Endothelial cell (in vitro differentiated cells): Measurements from ENCODE around the gene CYTH3. TPM values are rescaled to one million over a fixed set of nuclear protein-coding genes. Genes with fewer than 3 reads are reported as not detected.

Source experiments
- DNase-seq: peaks from one replicate; pipeline ENCODE4 v3.0.0; 2021; ENCODE audit warnings: low spot score
- H3K27ac Mint-ChIP-seq: one replicate; pipeline ENCODE4 v1.8.0; 2021; ENCODE audit warnings: mixed read lengths, inconsistent platforms; ENCODE audit not compliant: unreplicated experiment
- H3K27me3 Mint-ChIP-seq: one replicate; pipeline ENCODE4 v1.8.0; 2021; ENCODE audit warnings: mild to moderate bottlenecking, moderate library complexity, mixed read lengths, inconsistent platforms; ENCODE audit not compliant: unreplicated experiment
- H3K36me3 Mint-ChIP-seq: one replicate; pipeline ENCODE4 v1.8.0; 2021; ENCODE audit warnings: mild to moderate bottlenecking, low read depth, mixed read lengths, inconsistent platforms; ENCODE audit not compliant: unreplicated experiment
- H3K4me1 Mint-ChIP-seq: one replicate; pipeline ENCODE4 v1.8.0; 2021; ENCODE audit warnings: mild to moderate bottlenecking, mixed read lengths, inconsistent platforms; ENCODE audit not compliant: unreplicated experiment
- H3K4me3 Mint-ChIP-seq: one replicate; pipeline ENCODE4 v1.8.0; 2021; ENCODE audit warnings: mild to moderate bottlenecking, mixed read lengths, inconsistent platforms; ENCODE audit not compliant: unreplicated experiment
- H3K9me3 Mint-ChIP-seq: one replicate; pipeline ENCODE4 v1.8.0; 2021; ENCODE audit warnings: mixed read lengths, inconsistent platforms; ENCODE audit not compliant: unreplicated experiment
- total RNA-seq: library from RNA; stranded (reverse); fragmentation: NEBNext Ultra II Directional; extraction: Animal tissue kit (Norgen Biotek cat#: 25700); gene quantifications from one replicate; pipeline ENCODE4 v1.2.1, GENCODE V29; 2021; ENCODE audit not compliant: unreplicated experiment
- TF ChIP-seq, protein P1 (sequence below): fragments of 200-600 bp; sonication (generic); IDR thresholded peaks from one replicate; pipeline ENCODE4 v1.5.0; 2021; ENCODE audit warnings: antibody characterized with exemption; ENCODE audit not compliant: unreplicated experiment

Gene CYTH3
- total RNA-seq, 1 donor from 2014 or later: 24.3 TPM

DNA sequence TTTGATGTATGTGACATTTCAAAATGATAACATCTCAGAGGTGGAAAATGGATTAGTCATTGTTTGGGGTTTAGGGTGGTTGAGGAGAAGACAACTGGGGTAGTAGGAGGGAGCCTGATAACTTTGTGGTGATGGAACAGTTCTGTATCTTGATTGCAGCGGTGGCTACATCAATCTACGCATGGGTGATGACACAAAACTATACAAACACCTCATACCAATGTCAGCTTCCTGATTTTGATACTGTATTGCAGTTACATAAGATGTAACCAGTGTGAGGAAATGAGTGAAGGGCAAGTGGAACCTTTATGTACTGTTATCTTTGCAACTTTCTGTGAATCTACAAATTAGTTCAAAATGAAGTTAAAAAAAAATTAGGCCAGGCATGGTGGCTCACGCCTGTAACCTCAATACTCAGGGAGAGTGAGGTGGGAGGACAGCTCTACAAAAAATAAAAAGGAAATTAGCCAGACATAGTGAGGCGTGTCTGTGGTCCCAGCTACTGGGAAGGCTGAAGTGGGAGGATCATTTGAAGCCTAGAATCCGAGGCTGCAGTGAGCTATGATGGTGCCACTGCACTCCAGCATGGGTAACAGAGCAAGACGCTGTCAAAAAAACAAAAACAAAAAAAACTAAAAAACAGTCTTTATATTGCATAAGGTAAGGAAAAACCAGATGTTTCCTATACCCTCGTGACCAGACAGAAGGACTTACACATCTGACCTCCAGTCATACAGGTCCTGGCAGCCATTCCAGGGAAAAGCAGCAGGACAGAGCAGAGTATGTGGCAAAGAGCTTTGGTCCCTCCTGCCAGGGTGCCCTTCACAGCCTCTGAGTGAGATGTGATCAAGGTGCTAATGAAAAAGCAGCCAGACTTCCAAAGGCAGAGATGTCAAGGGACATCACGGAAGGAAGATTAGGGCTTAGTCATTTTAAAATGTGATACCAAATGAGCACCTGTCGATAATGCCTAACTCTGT lies 50.8 kb downstream of the CYTH3 start:
- TF ChIP-seq, protein P1, sequence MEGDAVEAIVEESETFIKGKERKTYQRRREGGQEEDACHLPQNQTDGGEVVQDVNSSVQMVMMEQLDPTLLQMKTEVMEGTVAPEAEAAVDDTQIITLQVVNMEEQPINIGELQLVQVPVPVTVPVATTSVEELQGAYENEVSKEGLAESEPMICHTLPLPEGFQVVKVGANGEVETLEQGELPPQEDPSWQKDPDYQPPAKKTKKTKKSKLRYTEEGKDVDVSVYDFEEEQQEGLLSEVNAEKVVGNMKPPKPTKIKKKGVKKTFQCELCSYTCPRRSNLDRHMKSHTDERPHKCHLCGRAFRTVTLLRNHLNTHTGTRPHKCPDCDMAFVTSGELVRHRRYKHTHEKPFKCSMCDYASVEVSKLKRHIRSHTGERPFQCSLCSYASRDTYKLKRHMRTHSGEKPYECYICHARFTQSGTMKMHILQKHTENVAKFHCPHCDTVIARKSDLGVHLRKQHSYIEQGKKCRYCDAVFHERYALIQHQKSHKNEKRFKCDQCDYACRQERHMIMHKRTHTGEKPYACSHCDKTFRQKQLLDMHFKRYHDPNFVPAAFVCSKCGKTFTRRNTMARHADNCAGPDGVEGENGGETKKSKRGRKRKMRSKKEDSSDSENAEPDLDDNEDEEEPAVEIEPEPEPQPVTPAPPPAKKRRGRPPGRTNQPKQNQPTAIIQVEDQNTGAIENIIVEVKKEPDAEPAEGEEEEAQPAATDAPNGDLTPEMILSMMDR: no peak
- peaks cover 2% of the 10 kb centered on the region for H3K27me3 Mint-ChIP-seq
- peaks cover 9% of the 10 kb centered on the region for H3K36me3 Mint-ChIP-seq
- H3K4me3 Mint-ChIP-seq: no peak overlapping the region
- H3K27ac Mint-ChIP-seq: no peak overlapping the region
- DNase-seq: no peak
- H3K4me1 Mint-ChIP-seq: peaks cover 3% of the 10 kb centered on the region
- H3K9me3 Mint-ChIP-seq: no peaks in the 10 kb centered on the region

DNA sequence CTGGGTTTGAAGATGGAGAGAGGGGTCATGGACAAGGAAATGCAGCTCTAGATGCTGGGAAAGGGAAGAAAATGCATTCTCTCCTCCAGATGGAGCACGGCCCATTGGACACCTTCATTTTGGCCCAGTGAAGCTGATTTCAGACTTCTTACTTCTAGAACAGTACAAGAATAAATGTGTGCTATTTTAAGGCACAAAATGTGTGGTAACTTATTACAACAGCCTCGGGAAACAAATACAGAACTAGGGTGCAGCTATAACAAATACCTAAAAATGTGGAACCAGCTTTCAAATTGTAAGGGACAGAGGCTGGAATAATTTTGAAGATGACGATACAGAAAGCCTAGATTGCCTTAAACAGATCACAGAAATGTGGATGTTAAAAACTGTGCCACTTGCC lies 54.1 kb downstream of the CYTH3 start:
- H3K27ac Mint-ChIP-seq: no peak overlapping the region
- H3K9me3 Mint-ChIP-seq: no peaks in the 10 kb centered on the region
- no peak for DNase-seq
- no peaks in the 10 kb centered on the region for H3K4me1 Mint-ChIP-seq
- TF ChIP-seq, protein P1: no peak
- H3K27me3 Mint-ChIP-seq: no peaks in the 10 kb centered on the region
- H3K36me3 Mint-ChIP-seq: peaks cover 9% of the 10 kb centered on the region
- H3K4me3 Mint-ChIP-seq: no peak overlapping the region

DNA sequence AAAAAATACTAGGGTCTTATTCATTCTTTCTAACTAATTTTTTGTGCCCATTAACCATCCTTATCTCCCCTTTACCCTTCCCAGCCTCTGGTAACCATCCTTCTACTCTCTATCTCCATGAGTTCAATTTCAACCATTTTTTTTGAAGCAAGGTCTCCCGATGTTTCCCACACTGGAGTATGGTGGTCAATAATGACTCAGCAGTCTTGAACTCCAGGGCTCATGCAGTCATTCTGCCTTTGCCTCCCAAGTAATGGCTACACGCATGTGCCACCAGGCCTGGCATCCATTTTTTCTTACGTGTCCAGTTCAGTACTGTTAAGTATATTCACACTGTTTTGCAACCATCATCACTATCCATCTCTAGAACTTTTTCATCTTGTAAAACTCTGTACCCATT lies 60.4 kb downstream of the CYTH3 start:
- TF ChIP-seq, protein P1: no peak
- H3K36me3 Mint-ChIP-seq: no peaks in the 10 kb centered on the region
- H3K9me3 Mint-ChIP-seq: no peaks in the 10 kb centered on the region
- DNase-seq: no peak
- H3K4me3 Mint-ChIP-seq: no peak overlapping the region
- H3K27ac Mint-ChIP-seq: no peak overlapping the region
- H3K27me3 Mint-ChIP-seq: no peaks in the 10 kb centered on the region
- no peaks in the 10 kb centered on the region for H3K4me1 Mint-ChIP-seq

DNA sequence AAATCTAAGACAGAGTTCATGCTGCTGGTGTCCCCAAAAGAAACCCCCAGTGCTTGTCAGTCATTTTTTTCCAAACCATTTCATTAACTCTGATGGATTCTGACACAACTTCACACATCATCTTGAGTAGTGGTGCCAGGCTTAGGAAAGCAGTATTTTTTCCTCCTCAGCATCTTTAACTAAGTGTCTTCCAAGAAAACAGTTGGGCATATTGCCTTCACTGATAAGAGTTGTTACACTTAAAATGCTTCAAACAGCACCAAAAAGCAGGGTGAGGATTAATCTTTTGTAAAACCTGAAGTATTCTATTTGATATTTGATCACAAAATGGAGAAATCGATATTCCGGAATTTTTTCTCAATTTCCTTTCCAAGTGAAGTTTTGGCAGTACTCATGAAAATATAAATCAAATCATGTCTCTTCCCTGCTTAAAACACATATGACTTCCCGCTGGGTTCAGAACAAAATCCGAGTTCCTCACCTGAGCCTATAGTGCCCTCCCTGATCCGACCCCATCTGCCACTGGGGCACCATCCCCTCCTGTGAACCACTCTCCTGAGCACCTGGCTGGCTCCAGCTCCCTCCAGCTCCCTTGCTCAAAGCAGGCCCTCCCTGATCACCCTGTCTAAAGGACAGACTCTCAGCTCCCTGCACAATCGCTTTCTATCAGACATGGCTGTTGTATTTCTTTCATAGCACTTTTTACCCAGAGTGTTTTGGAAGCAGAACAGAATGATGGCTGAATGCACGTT lies 61.6 kb downstream of the CYTH3 start:
- no peaks in the 10 kb centered on the region for H3K9me3 Mint-ChIP-seq
- TF ChIP-seq, protein P1: no peak
- no peaks in the 10 kb centered on the region for H3K27me3 Mint-ChIP-seq
- no peaks in the 10 kb centered on the region for H3K36me3 Mint-ChIP-seq
- no peak overlapping the region for H3K27ac Mint-ChIP-seq
- H3K4me1 Mint-ChIP-seq: no peaks in the 10 kb centered on the region
- DNase-seq: no peak
- no peak overlapping the region for H3K4me3 Mint-ChIP-seq
